H1 (cell line): ENCODE results near the gene DUOX1. TPM values are rescaled to one million over a fixed set of nuclear protein-coding genes. Genes with fewer than 3 reads are reported as not detected.

ENCODE experiments used
- polyA plus RNA-seq, 7 experiments: library from polyadenylated mRNA; depleted of rRNA in 3 of 7; stranded (reverse) in 5 of 7; unstranded in 2 of 7; fragments of >200 nt in 5 of 7; fragments of 200-250 nt in 2 of 7; gene quantifications; 1 replicate in 5 of 7; 2 replicates in 1 of 7; 4 replicates in 1 of 7; pipeline versions ENCODE4 v1.2.1 to v1.2.3, GENCODE V29; 2011 to 2013; ENCODE audit warnings: missing spikeins in 2 of 7, mixed read lengths in 2 of 7
- total RNA-seq: library from RNA; stranded (reverse); fragmentation: NEBNext Ultra II Directional; extraction: Animal tissue kit (Norgen Biotek cat#: 25700); gene quantifications from 2 replicates; pipeline ENCODE4 v1.2.1, GENCODE V29; 2021
- TF ChIP-seq, protein P1 (sequence below): fragments of 300-600 bp; sonication (generic); IDR thresholded peaks from 2 replicates; pipeline ENCODE4 v1.7.1; 2012; ENCODE audit warnings: low read length, moderate library complexity, mild to moderate bottlenecking, inconsistent platforms; ENCODE audit not compliant: insufficient replicate concordance

DUOX1 gene
- total and polyA plus RNA-seq, 2 of the 8 experiments (the other 6 are each of a cell fraction or from before 2014, with no cell fraction given), result 0.84 to 1.4 TPM

GRCh38 chr15:45116006-45116481 is 13.8 kb upstream of the DUOX1 start (continued):
- TF ChIP-seq, protein P1, sequence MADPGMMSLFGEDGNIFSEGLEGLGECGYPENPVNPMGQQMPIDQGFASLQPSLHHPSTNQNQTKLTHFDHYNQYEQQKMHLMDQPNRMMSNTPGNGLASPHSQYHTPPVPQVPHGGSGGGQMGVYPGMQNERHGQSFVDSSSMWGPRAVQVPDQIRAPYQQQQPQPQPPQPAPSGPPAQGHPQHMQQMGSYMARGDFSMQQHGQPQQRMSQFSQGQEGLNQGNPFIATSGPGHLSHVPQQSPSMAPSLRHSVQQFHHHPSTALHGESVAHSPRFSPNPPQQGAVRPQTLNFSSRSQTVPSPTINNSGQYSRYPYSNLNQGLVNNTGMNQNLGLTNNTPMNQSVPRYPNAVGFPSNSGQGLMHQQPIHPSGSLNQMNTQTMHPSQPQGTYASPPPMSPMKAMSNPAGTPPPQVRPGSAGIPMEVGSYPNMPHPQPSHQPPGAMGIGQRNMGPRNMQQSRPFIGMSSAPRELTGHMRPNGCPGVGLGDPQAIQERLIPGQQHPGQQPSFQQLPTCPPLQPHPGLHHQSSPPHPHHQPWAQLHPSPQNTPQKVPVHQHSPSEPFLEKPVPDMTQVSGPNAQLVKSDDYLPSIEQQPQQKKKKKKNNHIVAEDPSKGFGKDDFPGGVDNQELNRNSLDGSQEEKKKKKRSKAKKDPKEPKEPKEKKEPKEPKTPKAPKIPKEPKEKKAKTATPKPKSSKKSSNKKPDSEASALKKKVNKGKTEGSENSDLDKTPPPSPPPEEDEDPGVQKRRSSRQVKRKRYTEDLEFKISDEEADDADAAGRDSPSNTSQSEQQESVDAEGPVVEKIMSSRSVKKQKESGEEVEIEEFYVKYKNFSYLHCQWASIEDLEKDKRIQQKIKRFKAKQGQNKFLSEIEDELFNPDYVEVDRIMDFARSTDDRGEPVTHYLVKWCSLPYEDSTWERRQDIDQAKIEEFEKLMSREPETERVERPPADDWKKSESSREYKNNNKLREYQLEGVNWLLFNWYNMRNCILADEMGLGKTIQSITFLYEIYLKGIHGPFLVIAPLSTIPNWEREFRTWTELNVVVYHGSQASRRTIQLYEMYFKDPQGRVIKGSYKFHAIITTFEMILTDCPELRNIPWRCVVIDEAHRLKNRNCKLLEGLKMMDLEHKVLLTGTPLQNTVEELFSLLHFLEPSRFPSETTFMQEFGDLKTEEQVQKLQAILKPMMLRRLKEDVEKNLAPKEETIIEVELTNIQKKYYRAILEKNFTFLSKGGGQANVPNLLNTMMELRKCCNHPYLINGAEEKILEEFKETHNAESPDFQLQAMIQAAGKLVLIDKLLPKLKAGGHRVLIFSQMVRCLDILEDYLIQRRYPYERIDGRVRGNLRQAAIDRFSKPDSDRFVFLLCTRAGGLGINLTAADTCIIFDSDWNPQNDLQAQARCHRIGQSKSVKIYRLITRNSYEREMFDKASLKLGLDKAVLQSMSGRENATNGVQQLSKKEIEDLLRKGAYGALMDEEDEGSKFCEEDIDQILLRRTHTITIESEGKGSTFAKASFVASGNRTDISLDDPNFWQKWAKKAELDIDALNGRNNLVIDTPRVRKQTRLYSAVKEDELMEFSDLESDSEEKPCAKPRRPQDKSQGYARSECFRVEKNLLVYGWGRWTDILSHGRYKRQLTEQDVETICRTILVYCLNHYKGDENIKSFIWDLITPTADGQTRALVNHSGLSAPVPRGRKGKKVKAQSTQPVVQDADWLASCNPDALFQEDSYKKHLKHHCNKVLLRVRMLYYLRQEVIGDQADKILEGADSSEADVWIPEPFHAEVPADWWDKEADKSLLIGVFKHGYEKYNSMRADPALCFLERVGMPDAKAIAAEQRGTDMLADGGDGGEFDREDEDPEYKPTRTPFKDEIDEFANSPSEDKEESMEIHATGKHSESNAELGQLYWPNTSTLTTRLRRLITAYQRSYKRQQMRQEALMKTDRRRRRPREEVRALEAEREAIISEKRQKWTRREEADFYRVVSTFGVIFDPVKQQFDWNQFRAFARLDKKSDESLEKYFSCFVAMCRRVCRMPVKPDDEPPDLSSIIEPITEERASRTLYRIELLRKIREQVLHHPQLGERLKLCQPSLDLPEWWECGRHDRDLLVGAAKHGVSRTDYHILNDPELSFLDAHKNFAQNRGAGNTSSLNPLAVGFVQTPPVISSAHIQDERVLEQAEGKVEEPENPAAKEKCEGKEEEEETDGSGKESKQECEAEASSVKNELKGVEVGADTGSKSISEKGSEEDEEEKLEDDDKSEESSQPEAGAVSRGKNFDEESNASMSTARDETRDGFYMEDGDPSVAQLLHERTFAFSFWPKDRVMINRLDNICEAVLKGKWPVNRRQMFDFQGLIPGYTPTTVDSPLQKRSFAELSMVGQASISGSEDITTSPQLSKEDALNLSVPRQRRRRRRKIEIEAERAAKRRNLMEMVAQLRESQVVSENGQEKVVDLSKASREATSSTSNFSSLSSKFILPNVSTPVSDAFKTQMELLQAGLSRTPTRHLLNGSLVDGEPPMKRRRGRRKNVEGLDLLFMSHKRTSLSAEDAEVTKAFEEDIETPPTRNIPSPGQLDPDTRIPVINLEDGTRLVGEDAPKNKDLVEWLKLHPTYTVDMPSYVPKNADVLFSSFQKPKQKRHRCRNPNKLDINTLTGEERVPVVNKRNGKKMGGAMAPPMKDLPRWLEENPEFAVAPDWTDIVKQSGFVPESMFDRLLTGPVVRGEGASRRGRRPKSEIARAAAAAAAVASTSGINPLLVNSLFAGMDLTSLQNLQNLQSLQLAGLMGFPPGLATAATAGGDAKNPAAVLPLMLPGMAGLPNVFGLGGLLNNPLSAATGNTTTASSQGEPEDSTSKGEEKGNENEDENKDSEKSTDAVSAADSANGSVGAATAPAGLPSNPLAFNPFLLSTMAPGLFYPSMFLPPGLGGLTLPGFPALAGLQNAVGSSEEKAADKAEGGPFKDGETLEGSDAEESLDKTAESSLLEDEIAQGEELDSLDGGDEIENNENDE, result no peak
